Endothelial cell of umbilical vein (primary cell): Measurements from ENCODE around the gene ZNF593. TPM values are rescaled to one million over a fixed set of nuclear protein-coding genes. Genes with fewer than 3 reads are reported as not detected.

ENCODE experiments used
- BruUV-seq: library from RNA; stranded (reverse); fragments of 400-500 nt; replicated peaks from 2 replicates; lab custom pipeline; 2021; lab: Mats Ljungman, UMichigan
- CTCF ChIA-PET: fragments of 300-600, 350-600 bp; sonication (Branson Sonifier 250); formaldehyde crosslinking; loops from one replicate; lab custom pipeline; 2021; ENCODE audit warnings: antibody characterized with exemption, inconsistent platforms; lab: Charles Lee
- POLR2A ChIA-PET: fragments of 300-600, 350-600 bp; sonication (Branson Sonifier 250); formaldehyde crosslinking; loops from one replicate; lab custom pipeline; 2021; ENCODE audit warnings: antibody characterized with exemption, inconsistent platforms; lab: Charles Lee
- DNase-seq: peaks from one replicate; pipeline ENCODE4 v3.0.0-alpha.2; 2011; ENCODE audit warnings: low read depth, low spot score
- FAIRE-seq: peaks from 2 replicates; lab custom pipeline; 2011; peaks lifted over from hg19 to GRCh38; lab: Jason Lieb, UNC
- H2AFZ ChIP-seq: 2 replicates; pipeline ENCODE4 v1.6.0; 2012; ENCODE audit warnings: low read depth, low read length, control low read depth, inconsistent platforms
- H3K27ac ChIP-seq: 2 replicates; pipeline ENCODE4 v1.5.1; 2011; ENCODE audit warnings: low read depth, mild to moderate bottlenecking, control low read depth, low read length, moderate library complexity; ENCODE audit not compliant: insufficient read depth
- H3K27me3 ChIP-seq, 2 experiments: 2 replicates each; pipeline versions ENCODE4 v1.6.0 to v1.6.1; 2011; ENCODE audit warnings: low read length in 2 of 2, mixed read lengths in 1 of 2; ENCODE audit not compliant: control insufficient read depth in 2 of 2, insufficient read depth in 2 of 2
- H3K36me3 ChIP-seq, 2 experiments: 2 replicates in 1 of 2; 3 replicates in 1 of 2; pipeline ENCODE4 v1.5.1; 2011; ENCODE audit warnings: low read length in 2 of 2, mild to moderate bottlenecking in 1 of 2, moderate library complexity in 1 of 2; ENCODE audit not compliant: control insufficient read depth in 2 of 2, insufficient read depth in 2 of 2; ENCODE audit errors: extremely low read depth in 1 of 2
- H3K4me1 ChIP-seq: 3 replicates; pipeline ENCODE4 v1.5.1; 2011; ENCODE audit warnings: mild to moderate bottlenecking, low read length; ENCODE audit not compliant: control insufficient read depth, insufficient read depth; ENCODE audit errors: extremely low read depth
- H3K4me2 ChIP-seq: 2 replicates; pipeline ENCODE4 v1.6.1; 2011; ENCODE audit warnings: low read length, control low read depth, mixed read lengths; ENCODE audit not compliant: insufficient read depth
- H3K4me3 ChIP-seq, 3 experiments: fragments of 200-600 bp in 1 of 3; sonication (generic), shearing (Covaris generic) in 1 of 3; replicated peaks in 1 of 3; 2 replicates each; pipeline ENCODE4 v1.5.1; 2011 to 2016; ENCODE audit warnings: control low read depth in 3 of 3, low read length in 3 of 3, mild to moderate bottlenecking in 2 of 3, inconsistent platforms in 1 of 3, low read depth in 1 of 3, moderate library complexity in 1 of 3; ENCODE audit not compliant: insufficient read depth in 1 of 3
- H3K79me2 ChIP-seq: 2 replicates; pipeline ENCODE4 v1.6.0; 2012; ENCODE audit warnings: low read length, inconsistent platforms; ENCODE audit not compliant: control insufficient read depth, insufficient read depth
- H3K9ac ChIP-seq: replicated peaks from 2 replicates; pipeline ENCODE3; 2011; ENCODE audit warnings: low read length, control low read depth; ENCODE audit not compliant: insufficient read depth; ENCODE audit errors: extremely low read depth
- H3K9me1 ChIP-seq: replicated peaks from 3 replicates; pipeline ENCODE4 v1.6.0; 2011; ENCODE audit warnings: mild to moderate bottlenecking, low read length; ENCODE audit not compliant: control insufficient read depth, insufficient read depth; ENCODE audit errors: extremely low read depth
- H3K9me3 ChIP-seq: replicated peaks from 2 replicates; pipeline ENCODE4 v1.5.1; 2012; ENCODE audit warnings: low read length, inconsistent platforms; ENCODE audit not compliant: control insufficient read depth, insufficient read depth
- H4K20me1 ChIP-seq: replicated peaks from 2 replicates; pipeline ENCODE3; 2011; ENCODE audit warnings: mild to moderate bottlenecking, low read length; ENCODE audit not compliant: control insufficient read depth, insufficient read depth; ENCODE audit errors: extremely low read depth
- EZH2 ChIP-seq: IDR thresholded peaks from 2 replicates; pipeline ENCODE4 v1.6.1; 2012; ENCODE audit warnings: borderline replicate concordance, low read depth, mild to moderate bottlenecking, moderate library complexity, low read length, inconsistent platforms; ENCODE audit not compliant: severe bottlenecking
- FOS ChIP-seq: IDR thresholded peaks from 2 replicates; pipeline ENCODE4 v1.6.1; 2011; ENCODE audit warnings: mild to moderate bottlenecking, low read length, moderate library complexity, borderline replicate concordance; ENCODE audit not compliant: insufficient read depth
- GATA2 ChIP-seq: IDR thresholded peaks from 2 replicates; pipeline ENCODE4 v1.7.0; 2011; ENCODE audit warnings: low read depth, mild to moderate bottlenecking, moderate library complexity, mixed read lengths, low read length; ENCODE audit not compliant: insufficient read length, insufficient read depth
- JUN ChIP-seq: IDR thresholded peaks from 2 replicates; pipeline ENCODE4 v1.6.1; 2011; ENCODE audit warnings: borderline replicate concordance, low read depth; ENCODE audit not compliant: insufficient read length, insufficient read depth
- MYC ChIP-seq: IDR thresholded peaks from one replicate; pipeline ENCODE4 v1.6.1; 2011; ENCODE audit warnings: mild to moderate bottlenecking, low read depth, low read length
- POLR2A ChIP-seq: IDR thresholded peaks from 2 replicates; pipeline ENCODE4 v1.6.1; 2012; ENCODE audit warnings: low read depth, mild to moderate bottlenecking, control low read depth, low read length
- POLR2AphosphoS5 ChIP-seq: IDR thresholded peaks from 2 replicates; pipeline ENCODE4 v1.6.1; 2012; ENCODE audit warnings: low read depth, mild to moderate bottlenecking, control low read depth, low read length, moderate library complexity; ENCODE audit not compliant: insufficient read depth
- dilution Hi-C: fragments of 300-500 bp; cut with MboI; formaldehyde crosslinking; loops from one replicate; pipeline ENCODE4 v1.15.0; 2019; ENCODE audit warnings: low sequenced_read_pairs; ENCODE audit not compliant: extremely low pct_ligation_motif_present
- intact Hi-C: fragments of 100-400 bp; cut with micrococcal nuclease; formaldehyde crosslinking; loops from one replicate; pipeline ENCODE4 v1.10.0; 2022
- polyA plus RNA-seq, 4 experiments: library from polyadenylated mRNA; depleted of rRNA in 3 of 4; stranded (reverse) in 3 of 4; unstranded in 1 of 4; fragments of >200 nt; gene quantifications; 2 replicates each; pipeline versions ENCODE4 v1.2.1 to v1.2.3, GENCODE V29; 2011 to 2012; ENCODE audit warnings: missing spikeins in 1 of 4
- total RNA-seq: library from RNA; stranded (reverse); gene quantifications from 2 replicates; pipeline ENCODE4 v1.2.3, GENCODE V29; 2021
- TF ChIP-seq, protein P1 (sequence below), 2 donors: IDR thresholded peaks; 1 replicate in 1 of 2; 2 replicates in 1 of 2; pipeline ENCODE4 v1.5.1; 2011; ENCODE audit warnings: low read length in 2 of 2, mild to moderate bottlenecking in 2 of 2, moderate library complexity in 2 of 2, control low read depth in 1 of 2, inconsistent platforms in 1 of 2, low read depth in 1 of 2; ENCODE audit not compliant: insufficient read depth in 1 of 2; ENCODE audit errors: extremely low read depth in 1 of 2
- TF ChIP-seq, protein P2 (sequence below): IDR thresholded peaks from 2 replicates; pipeline ENCODE4 v1.6.1; 2011; ENCODE audit not compliant: insufficient read depth, insufficient read length

ZNF593 gene
- total and polyA plus RNA-seq, 2 donors (not counting 3 experiments of a cell fraction or from before 2014, with no cell fraction given), result 30.5 to 71.0 TPM

DNA sequence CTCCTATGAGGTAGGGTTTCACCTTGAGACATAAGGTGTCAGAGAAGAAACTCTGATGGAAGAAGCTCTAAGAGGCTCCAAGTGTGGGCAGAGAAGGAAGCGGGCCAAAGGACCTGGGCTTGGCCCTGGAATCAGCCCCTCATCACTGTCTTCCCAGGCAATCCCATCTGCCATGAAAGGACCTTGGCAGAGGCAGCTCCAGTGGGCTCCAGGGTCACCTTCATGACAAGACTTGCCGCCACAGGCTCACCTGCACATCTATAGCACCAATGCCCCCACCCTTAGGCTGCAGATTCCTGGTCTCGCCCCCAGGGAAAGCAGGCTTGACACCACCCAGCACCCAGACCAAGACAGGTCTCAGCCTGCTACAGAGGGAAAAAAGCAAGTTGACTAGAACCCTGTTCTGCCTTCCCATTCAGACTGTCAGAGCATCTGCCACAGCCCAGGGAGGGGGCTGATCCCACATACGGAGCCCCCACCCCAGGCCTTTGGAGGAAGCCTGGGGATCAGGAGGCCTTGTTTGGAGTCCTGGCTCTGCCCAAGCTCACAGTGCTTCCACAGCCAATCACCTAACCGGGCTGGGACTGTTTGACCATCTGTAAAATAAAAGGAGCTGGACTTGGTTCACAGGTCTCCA is 11.3 kb upstream of the ZNF593 start:
- Histone ChIP-seq H3K36me3 (peaks cover 0 to 4% of the 10 kb centered on the region in 2 experiments), H3K9me1 (no peaks in the 10 kb centered on the region), H3K4me2 (no peak overlapping the region), H4K20me1 (no peaks in the 10 kb centered on the region), H3K9ac (no peak overlapping the region), H3K79me2 (no peaks in the 10 kb centered on the region), H3K9me3 (no peaks in the 10 kb centered on the region), H3K4me3 (peak overlapping the region in 2 of 3 experiments; percentile 31 to 45), H2AFZ (peak overlapping the region; percentile 26), H3K4me1 (peaks cover 54% of the 10 kb centered on the region), H3K27ac (no peak overlapping the region), H3K27me3 (no peaks in the 10 kb centered on the region)
- dilution Hi-C loops, result no loop called here
- CTCF ChIA-PET, result interaction anchor here (0.7 to 5.6 kb wide), 8 partner anchors 9 to 327 kb away, joined by 3 to 69 read pairs (median 4); partner anchors contain the start of genes C1orf232 and ZNF593
- TF ChIP-seq, protein P1, sequence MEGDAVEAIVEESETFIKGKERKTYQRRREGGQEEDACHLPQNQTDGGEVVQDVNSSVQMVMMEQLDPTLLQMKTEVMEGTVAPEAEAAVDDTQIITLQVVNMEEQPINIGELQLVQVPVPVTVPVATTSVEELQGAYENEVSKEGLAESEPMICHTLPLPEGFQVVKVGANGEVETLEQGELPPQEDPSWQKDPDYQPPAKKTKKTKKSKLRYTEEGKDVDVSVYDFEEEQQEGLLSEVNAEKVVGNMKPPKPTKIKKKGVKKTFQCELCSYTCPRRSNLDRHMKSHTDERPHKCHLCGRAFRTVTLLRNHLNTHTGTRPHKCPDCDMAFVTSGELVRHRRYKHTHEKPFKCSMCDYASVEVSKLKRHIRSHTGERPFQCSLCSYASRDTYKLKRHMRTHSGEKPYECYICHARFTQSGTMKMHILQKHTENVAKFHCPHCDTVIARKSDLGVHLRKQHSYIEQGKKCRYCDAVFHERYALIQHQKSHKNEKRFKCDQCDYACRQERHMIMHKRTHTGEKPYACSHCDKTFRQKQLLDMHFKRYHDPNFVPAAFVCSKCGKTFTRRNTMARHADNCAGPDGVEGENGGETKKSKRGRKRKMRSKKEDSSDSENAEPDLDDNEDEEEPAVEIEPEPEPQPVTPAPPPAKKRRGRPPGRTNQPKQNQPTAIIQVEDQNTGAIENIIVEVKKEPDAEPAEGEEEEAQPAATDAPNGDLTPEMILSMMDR (IDR thresholded peaks at IDR 0.05; ENCODE audit: extremely low read depth in 1 of 2, insufficient read depth in 1 of 2, low read depth in 1 of 2, low read length in 2 of 2), result no peak
- TF ChIP-seq, protein P2, sequence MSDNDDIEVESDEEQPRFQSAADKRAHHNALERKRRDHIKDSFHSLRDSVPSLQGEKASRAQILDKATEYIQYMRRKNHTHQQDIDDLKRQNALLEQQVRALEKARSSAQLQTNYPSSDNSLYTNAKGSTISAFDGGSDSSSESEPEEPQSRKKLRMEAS, result no peak
- TF ChIP-seq EZH2 (no peak), MYC (no peak), FOS (no peak), POLR2A (no peak), POLR2AphosphoS5 (no peak), GATA2 (no peak), JUN (no peak)
- POLR2A ChIA-PET, result no interaction called here
- FAIRE-seq (no peak), DNase-seq (no peak)
- no TSS peak for BruUV-seq
- intact Hi-C loops, result loop anchor here (10.0 kb wide), 1 partner anchor 254 kb away; the partner anchor contains the start of gene STMN1
